Breast epithelium (tissue), 3 donors: Measurements from ENCODE around the gene CTSO.

ENCODE experiments used
- POLR2AphosphoS5 ChIP-seq, 3 donors: sonication (generic); formaldehyde crosslinking; IDR thresholded peaks; one replicate each; pipeline ENCODE4 v1.6.1; 2017; ENCODE audit warnings: antibody characterized with exemption in 3 of 3
- TF ChIP-seq, protein P1 (sequence below), 3 donors: fragments of 450-650 bp; IDR thresholded peaks; one replicate each; pipeline ENCODE4 v1.5.1; 2016 to 2017; ENCODE audit warnings: antibody characterized with exemption in 3 of 3, mild to moderate bottlenecking in 3 of 3, moderate library complexity in 3 of 3

DNA sequence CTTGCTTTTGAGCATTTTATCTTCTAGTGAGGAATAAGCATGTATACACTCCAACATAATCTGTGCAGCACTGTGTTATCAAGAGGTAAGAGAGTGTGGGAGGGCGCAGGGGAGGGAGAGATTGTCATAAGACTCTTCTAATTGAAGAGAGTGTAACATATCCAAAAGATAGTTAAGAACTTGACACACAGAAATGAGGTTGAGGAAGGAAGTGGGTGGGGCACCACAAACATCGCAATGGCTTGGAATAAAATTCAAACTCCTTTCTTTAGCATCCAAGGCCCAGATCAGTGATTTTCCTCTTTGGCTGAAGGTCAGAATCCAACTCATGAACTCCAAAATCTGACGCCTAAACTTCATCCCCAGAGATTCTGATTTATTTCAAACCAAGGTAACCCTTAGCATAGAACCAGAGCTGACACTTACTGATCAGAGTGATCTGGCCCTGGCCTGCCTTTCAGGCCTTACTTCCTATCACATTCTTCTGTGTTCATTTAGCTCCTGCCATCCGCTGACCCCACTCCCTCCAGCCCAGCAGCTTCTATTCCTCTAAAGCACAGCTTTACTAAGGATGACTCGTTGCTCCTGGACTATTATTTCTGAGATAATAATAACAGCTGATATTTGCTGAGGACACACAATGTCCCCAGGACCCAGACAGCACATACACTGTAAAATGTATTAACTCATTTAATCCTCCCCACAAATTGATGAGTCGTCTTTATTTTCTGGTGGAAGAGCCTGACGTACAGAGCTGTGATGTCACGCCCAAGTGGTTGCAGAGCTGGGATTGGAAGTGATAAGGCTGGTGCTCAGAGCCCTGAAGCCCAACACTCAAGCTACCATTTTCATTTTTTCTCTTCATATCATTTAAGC lies 10.6 kb upstream of the CTSO start:
- TF ChIP-seq, protein P1, sequence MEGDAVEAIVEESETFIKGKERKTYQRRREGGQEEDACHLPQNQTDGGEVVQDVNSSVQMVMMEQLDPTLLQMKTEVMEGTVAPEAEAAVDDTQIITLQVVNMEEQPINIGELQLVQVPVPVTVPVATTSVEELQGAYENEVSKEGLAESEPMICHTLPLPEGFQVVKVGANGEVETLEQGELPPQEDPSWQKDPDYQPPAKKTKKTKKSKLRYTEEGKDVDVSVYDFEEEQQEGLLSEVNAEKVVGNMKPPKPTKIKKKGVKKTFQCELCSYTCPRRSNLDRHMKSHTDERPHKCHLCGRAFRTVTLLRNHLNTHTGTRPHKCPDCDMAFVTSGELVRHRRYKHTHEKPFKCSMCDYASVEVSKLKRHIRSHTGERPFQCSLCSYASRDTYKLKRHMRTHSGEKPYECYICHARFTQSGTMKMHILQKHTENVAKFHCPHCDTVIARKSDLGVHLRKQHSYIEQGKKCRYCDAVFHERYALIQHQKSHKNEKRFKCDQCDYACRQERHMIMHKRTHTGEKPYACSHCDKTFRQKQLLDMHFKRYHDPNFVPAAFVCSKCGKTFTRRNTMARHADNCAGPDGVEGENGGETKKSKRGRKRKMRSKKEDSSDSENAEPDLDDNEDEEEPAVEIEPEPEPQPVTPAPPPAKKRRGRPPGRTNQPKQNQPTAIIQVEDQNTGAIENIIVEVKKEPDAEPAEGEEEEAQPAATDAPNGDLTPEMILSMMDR (IDR thresholded peaks at IDR 0.05) = no peak
- TF ChIP-seq POLR2AphosphoS5 (IDR thresholded peaks at IDR 0.05) = no peak
